CD4-positive, alpha-beta T cell treated with Interleukin-4 for 1 hour (primary cell): ENCODE data around the gene HINFP.
"Not testable (repeated sequence)": the region's sequence is repeated elsewhere in the genome, so short reads cannot be mapped to it uniquely, and the experiment has no call there.

Source experiments
- DNase-seq, 2 donors: peaks; one replicate each; pipeline ENCODE4 v3.0.0-alpha.2; 2020 to 2022

The HINFP gene

GRCh38 chr11:119100994-119101758 lies 20.2 kb upstream of the HINFP start:
- no peak for DNase-seq

- DNase-seq: peak; percentile 86 to 90
Observed at GRCh38 chr11:119101759-119102423, 19.5 kb upstream of the HINFP start, which contains the start of gene DPAGT1. DPAGT1 (minus strand) TSS chr11:119101853; CDS start chr11:119101655, 198 bp downstream.

- not testable (repeated sequence) for DNase-seq
Observed at GRCh38 chr11:119103161-119103664, 18.2 kb upstream of the HINFP start.

- DNase-seq: no peak
Observed at GRCh38 chr11:119103793-119104192, 17.6 kb upstream of the HINFP start.

- DNase-seq: peak; percentile 90 to 92
Observed at GRCh38 chr11:119106564-119107537, 14.5 kb upstream of the HINFP start, which contains the start of gene C2CD2L. C2CD2L (plus strand) TSS chr11:119107344; CDS start chr11:119107742, 398 bp downstream.

- no peak for DNase-seq
Observed at GRCh38 chr11:119107538-119108145, 13.7 kb upstream of the HINFP start.

- peak; percentile 36 to 37 for DNase-seq
Observed at GRCh38 chr11:119108146-119108856, 13.1 kb upstream of the HINFP start.

GRCh38 chr11:119108857-119109221 lies 12.5 kb upstream of the HINFP start:
- DNase-seq: no peak

GRCh38 chr11:119109843-119110242 lies 11.5 kb upstream of the HINFP start:
- DNase-seq: no peak

GRCh38 chr11:119110439-119110838 lies 10.9 kb upstream of the HINFP start:
- no peak for DNase-seq

GRCh38 chr11:119111361-119111925 lies 9.9 kb upstream of the HINFP start:
- DNase-seq: no peak

GRCh38 chr11:119112314-119113020 lies 8.9 kb upstream of the HINFP start:
- DNase-seq: no peak

GRCh38 chr11:119113716-119114115 lies 7.7 kb upstream of the HINFP start:
- no peak for DNase-seq

- DNase-seq: no peak
Observed at GRCh38 chr11:119114351-119114750, 7.0 kb upstream of the HINFP start.

- peak; percentile 49 to 52 for DNase-seq
Observed at GRCh38 chr11:119115484-119116234, 5.7 kb upstream of the HINFP start.

GRCh38 chr11:119116235-119116594 lies 5.2 kb upstream of the HINFP start:
- no peak for DNase-seq

- DNase-seq: no peak
Observed at GRCh38 chr11:119116601-119117000, 4.8 kb upstream of the HINFP start.

GRCh38 chr11:119117004-119117706 lies 4.2 kb upstream of the HINFP start:
- no peak for DNase-seq

GRCh38 chr11:119118227-119118626 lies 3.2 kb upstream of the HINFP start:
- no peak for DNase-seq
